Measurements from ENCODE around the gene SMAD9. TPM values are rescaled to one million over a fixed set of nuclear protein-coding genes. Genes with fewer than 3 reads are reported as not detected.

The SMAD9 gene
- total RNA-seq, 1 donor from 2014 or later, result 4.2 TPM

- TF ChIP-seq CTCF (IDR thresholded peaks at IDR 0.05; ENCODE audit: borderline replicate concordance), result no peak
- Histone ChIP-seq H3K4me3 (no peak overlapping the region), H3K27me3 (ENCODE audit: low read depth) (no peaks in the 10 kb centered on the region), H3K4me1 (peaks cover 17% of the 10 kb centered on the region), H3K27ac (replicated peaks) (no peak overlapping the region), H3K9me3 (replicated peaks) (no peaks in the 10 kb centered on the region), H3K36me3 (peaks cover 6% of the 10 kb centered on the region)
- DNase-seq, result no peak
- intact Hi-C loops (cut with micrococcal nuclease), result no loop called here
Observed at GRCh38 chr13:36841391-36841790, 78.6 kb downstream of the SMAD9 start.

GRCh38 chr13:36840718-36841250 is 79.3 kb downstream of the SMAD9 start:
- H3K36me3 ChIP-seq, result peaks cover 6% of the 10 kb centered on the region
- no peak overlapping the region for H3K4me3 ChIP-seq
- no peak for DNase-seq
- no peak overlapping the region for H3K27ac ChIP-seq (replicated peaks)
- intact Hi-C loops (cut with micrococcal nuclease), result no loop called here
- TF ChIP-seq CTCF (IDR thresholded peaks at IDR 0.05; ENCODE audit: borderline replicate concordance), result no peak
- no peaks in the 10 kb centered on the region for H3K27me3 ChIP-seq (ENCODE audit: low read depth)
- no peaks in the 10 kb centered on the region for H3K9me3 ChIP-seq (replicated peaks)
- peaks cover 17% of the 10 kb centered on the region for H3K4me1 ChIP-seq

GRCh38 chr13:36839981-36840380 is 80.1 kb downstream of the SMAD9 start:
- Histone ChIP-seq H3K27ac (replicated peaks) (no peak overlapping the region), H3K36me3 (peaks cover 6% of the 10 kb centered on the region), H3K27me3 (ENCODE audit: low read depth) (no peaks in the 10 kb centered on the region), H3K4me3 (no peak overlapping the region), H3K4me1 (peaks cover 17% of the 10 kb centered on the region), H3K9me3 (replicated peaks) (no peaks in the 10 kb centered on the region)
- no peak for TF ChIP-seq CTCF (IDR thresholded peaks at IDR 0.05; ENCODE audit: borderline replicate concordance)
- DNase-seq, result no peak
- intact Hi-C loops (cut with micrococcal nuclease), result no loop called here

GRCh38 chr13:36839281-36839680 is 80.8 kb downstream of the SMAD9 start:
- no peak for DNase-seq
- H3K4me1 ChIP-seq, result peaks cover 17% of the 10 kb centered on the region
- TF ChIP-seq CTCF (IDR thresholded peaks at IDR 0.05; ENCODE audit: borderline replicate concordance), result no peak
- peaks cover 6% of the 10 kb centered on the region for H3K36me3 ChIP-seq
- no peak overlapping the region for H3K27ac ChIP-seq (replicated peaks)
- no peaks in the 10 kb centered on the region for H3K9me3 ChIP-seq (replicated peaks)
- intact Hi-C loops (cut with micrococcal nuclease), result no loop called here
- no peak overlapping the region for H3K4me3 ChIP-seq
- H3K27me3 ChIP-seq (ENCODE audit: low read depth), result no peaks in the 10 kb centered on the region

- H3K27ac ChIP-seq (replicated peaks), result peak overlapping the region; percentile 55
- no peaks in the 10 kb centered on the region for H3K27me3 ChIP-seq (ENCODE audit: low read depth)
- no peak for DNase-seq
- no peaks in the 10 kb centered on the region for H3K9me3 ChIP-seq (replicated peaks)
- no peak overlapping the region for H3K4me3 ChIP-seq
- no peak for TF ChIP-seq CTCF (IDR thresholded peaks at IDR 0.05; ENCODE audit: borderline replicate concordance)
- intact Hi-C loops (cut with micrococcal nuclease), result no loop called here
- no peaks in the 10 kb centered on the region for H3K36me3 ChIP-seq
- H3K4me1 ChIP-seq, result peaks cover 17% of the 10 kb centered on the region
Observed at GRCh38 chr13:36837354-36838092, 82.5 kb downstream of the SMAD9 start.

Data from left ventricle myocardium inferior (tissue), 1 donor.